ENCODE results near the gene AGXT.

The AGXT gene

DNA sequence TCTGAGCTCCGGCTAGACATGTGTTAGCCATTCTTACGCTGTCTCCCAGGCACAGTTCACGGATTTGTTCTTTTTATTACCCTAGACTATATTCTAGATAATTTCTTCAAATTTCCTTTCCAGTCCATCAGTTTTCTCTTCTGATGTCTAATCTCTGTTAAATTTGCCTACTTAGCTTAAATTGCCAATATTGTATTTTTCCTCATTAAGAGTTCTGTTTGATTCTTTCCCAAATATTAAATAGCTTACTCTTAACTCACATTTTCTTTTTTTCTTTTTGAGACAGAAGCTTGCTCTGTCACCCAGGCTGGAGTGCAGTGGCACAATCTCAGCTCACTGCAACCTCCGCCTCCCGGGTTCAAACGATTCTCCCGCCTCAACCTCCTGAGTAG is 58.8 kb downstream of the AGXT start:
- H3K9me3 Mint-ChIP-seq: no peaks in the 10 kb centered on the region

GRCh38 chr2:240928476-240929363 is 60.1 kb downstream of the AGXT start:
- no peak for ATAC-seq
- Mint-ChIP-seq H3K4me3 (no peak overlapping the region), H3K4me1 (no peaks in the 10 kb centered on the region), H3K9me3 (no peaks in the 10 kb centered on the region), H3K36me3 (no peaks in the 10 kb centered on the region), H3K27ac (no peak overlapping the region), H3K27me3 (peaks cover 73% of the 10 kb centered on the region)

More for the DNA sequence above, 58.8 kb downstream of the AGXT start:
- Mint-ChIP-seq H3K27me3 (peaks cover 68% of the 10 kb centered on the region), H3K36me3 (no peaks in the 10 kb centered on the region), H3K27ac (no peak overlapping the region), H3K4me1 (no peaks in the 10 kb centered on the region), H3K4me3 (no peak overlapping the region)
- no peak for ATAC-seq

- no peaks in the 10 kb centered on the region for H3K4me1 Mint-ChIP-seq
- ATAC-seq: no peak
- no peaks in the 10 kb centered on the region for H3K9me3 Mint-ChIP-seq
- no peak overlapping the region for H3K4me3 Mint-ChIP-seq
- no peaks in the 10 kb centered on the region for H3K36me3 Mint-ChIP-seq
- H3K27ac Mint-ChIP-seq: no peak overlapping the region
- H3K27me3 Mint-ChIP-seq: peaks cover 74% of the 10 kb centered on the region
Observed at GRCh38 chr2:240929364-240930095, 60.9 kb downstream of the AGXT start.

Measured in stimulated activated memory B cell treated with anti-CD40 and anti-IgM and Interleukin-4, amounts not matched to agents 10 μg/mL and 1 μg/mL and 100 μg/mL, for 72 hours (primary cell).